ENCODE data around the gene CISD1. TPM values are rescaled to one million over a fixed set of nuclear protein-coding genes. Genes with fewer than 3 reads are reported as not detected.

Gene CISD1
- total RNA-seq = 10 to 100 TPM in 1 of 3 donors, 1 to 10 TPM in 2; 4.2 to 10.4 (median 5.3) TPM
- 22.7 TPM for total RNA-seq (2013)

- peaks cover 21% of the 10 kb centered on the region for H3K4me1 ChIP-seq (ENCODE audit: control insufficient read depth, insufficient read depth, low read length)
- H3K27ac Mint-ChIP-seq = peak within 1 kb of the TSS; percentile 96 to 99
- H3K36me3 Mint-ChIP-seq = no peaks in the 10 kb centered on the region
- under 1% methylated on average over 65 of the region's 66 CpGs for WGBS (ENCODE audit: insufficient coverage)
- ATAC-seq (peak; percentile 54 to 71 (median 69)), DNase-seq (peak; percentile 82 to 100)
- intact Hi-C loops (cut with micrococcal nuclease) = loop anchor here (1.0 to 10.0 kb wide), 3 partner anchors 66 to 1638 kb away; partner anchors contain the start of genes CCDC6, TFAM and UBE2D1
- no peaks in the 10 kb centered on the region for H3K27me3 Mint-ChIP-seq (ENCODE audit: low read depth in 2 of 2)
- no peak for TF ChIP-seq CTCF (IDR thresholded peaks at IDR 0.05)
- H3K4me1 Mint-ChIP-seq = peaks cover 50 to 52% of the 10 kb centered on the region in 2 donors
- H3K9me3 Mint-ChIP-seq = no peaks in the 10 kb centered on the region
- H3K36me3 ChIP-seq (ENCODE audit: control insufficient read depth, insufficient read depth, low read length) = no peaks in the 10 kb centered on the region
- peak within 1 kb of the TSS; percentile 90 for H3K27ac ChIP-seq (ENCODE audit: low read length)
- peak within 1 kb of the TSS; percentile 68 for H3K4me3 ChIP-seq (ENCODE audit: low read length)
- H3K4me3 Mint-ChIP-seq = peak within 1 kb of the TSS; percentile 96
- H3K27me3 ChIP-seq (ENCODE audit: control insufficient read depth, insufficient read depth, low read length) = no peaks in the 10 kb centered on the region
- no peaks in the 10 kb centered on the region for H3K9me3 ChIP-seq (ENCODE audit: control insufficient read depth, insufficient read depth, low read length)
Observed at GRCh38 chr10:58268946-58269781, at the start of gene CISD1. TSS of gene CISD1 (plus strand) at chr10:58269162. CDS start at chr10:58269274, 112 bp downstream.

GRCh38 chr10:58219875-58220274 is 49.1 kb upstream of the CISD1 start:
- no peak overlapping the region for H3K4me3 ChIP-seq (ENCODE audit: low read length)
- no peak for TF ChIP-seq CTCF (IDR thresholded peaks at IDR 0.05)
- no peak for ATAC-seq
- H3K36me3 ChIP-seq (ENCODE audit: control insufficient read depth, insufficient read depth, low read length) = peaks cover 2% of the 10 kb centered on the region
- Mint-ChIP-seq H3K9me3 (no peaks in the 10 kb centered on the region), H3K4me3 (no peak overlapping the region), H3K4me1 (peaks cover 2 to 4% of the 10 kb centered on the region in 2 donors), H3K36me3 (no peaks in the 10 kb centered on the region), H3K27ac (no peak overlapping the region), H3K27me3 (ENCODE audit: low read depth in 2 of 2) (no peaks in the 10 kb centered on the region)
- no peak for DNase-seq
- intact Hi-C loops (cut with micrococcal nuclease) = no loop called here
- H3K9me3 ChIP-seq (ENCODE audit: control insufficient read depth, insufficient read depth, low read length) = no peaks in the 10 kb centered on the region
- no peaks in the 10 kb centered on the region for H3K4me1 ChIP-seq (ENCODE audit: control insufficient read depth, insufficient read depth, low read length)
- H3K27ac ChIP-seq (ENCODE audit: low read length) = no peak overlapping the region
- H3K27me3 ChIP-seq (ENCODE audit: control insufficient read depth, insufficient read depth, low read length) = no peaks in the 10 kb centered on the region

GRCh38 chr10:58220769-58221451 is 48.1 kb upstream of the CISD1 start:
- no peak overlapping the region for H3K4me3 ChIP-seq (ENCODE audit: low read length)
- ATAC-seq (no peak), DNase-seq (no peak)
- peaks cover 3% of the 10 kb centered on the region for H3K36me3 ChIP-seq (ENCODE audit: control insufficient read depth, insufficient read depth, low read length)
- no peaks in the 10 kb centered on the region for H3K27me3 Mint-ChIP-seq (ENCODE audit: low read depth in 2 of 2)
- H3K27ac ChIP-seq (ENCODE audit: low read length) = no peak overlapping the region
- no peaks in the 10 kb centered on the region for H3K9me3 Mint-ChIP-seq
- WGBS (ENCODE audit: insufficient coverage) = no CpG with 5 or more reads among the region's 2 CpGs
- no peaks in the 10 kb centered on the region for H3K9me3 ChIP-seq (ENCODE audit: control insufficient read depth, insufficient read depth, low read length)
- H3K36me3 Mint-ChIP-seq = no peaks in the 10 kb centered on the region
- peaks cover 0 to 4% of the 10 kb centered on the region in 2 donors for H3K4me1 Mint-ChIP-seq
- H3K27me3 ChIP-seq (ENCODE audit: control insufficient read depth, insufficient read depth, low read length) = no peaks in the 10 kb centered on the region
- no peak for TF ChIP-seq CTCF (IDR thresholded peaks at IDR 0.05)
- no peaks in the 10 kb centered on the region for H3K4me1 ChIP-seq (ENCODE audit: control insufficient read depth, insufficient read depth, low read length)
- intact Hi-C loops (cut with micrococcal nuclease) = no loop called here
- H3K4me3 Mint-ChIP-seq = no peak overlapping the region
- H3K27ac Mint-ChIP-seq = no peak overlapping the region
